GM19035 (cell line): ENCODE measurements around the gene TMPRSS12.
"Not testable (repeated sequence)": the region's sequence is repeated elsewhere in the genome, so short reads cannot be mapped to it uniquely, and the experiment has no call there.

ENCODE experiments used
- ATAC-seq: cut with Tn5 transposase; IDR thresholded peaks from one replicate; pipeline ENCODE4 v1.9.1; 2021; ENCODE audit not compliant: unreplicated experiment

Gene TMPRSS12

GRCh38 chr12:50925920-50926319, 83.2 kb downstream of the TMPRSS12 start:
- ATAC-seq: no peak

GRCh38 chr12:50926415-50926814, 83.7 kb downstream of the TMPRSS12 start:
- ATAC-seq: no peak

GRCh38 chr12:50926932-50927331, 84.2 kb downstream of the TMPRSS12 start:
- not testable (repeated sequence) for ATAC-seq

GRCh38 chr12:50927356-50927755, 84.6 kb downstream of the TMPRSS12 start:
- no peak for ATAC-seq

- ATAC-seq: no peak
Observed at GRCh38 chr12:50927766-50928224, 85.1 kb downstream of the TMPRSS12 start.

GRCh38 chr12:50928392-50928791, 85.7 kb downstream of the TMPRSS12 start:
- no peak for ATAC-seq

- no peak for ATAC-seq
Observed at GRCh38 chr12:50929831-50930230, 87.1 kb downstream of the TMPRSS12 start.

- not testable (repeated sequence) for ATAC-seq
Observed at GRCh38 chr12:50930477-50930876, 87.8 kb downstream of the TMPRSS12 start.

- ATAC-seq: no peak
Observed at GRCh38 chr12:50932787-50933280, 90.1 kb downstream of the TMPRSS12 start.

GRCh38 chr12:50933459-50934124, 90.9 kb downstream of the TMPRSS12 start:
- ATAC-seq: no peak

GRCh38 chr12:50934371-50934851, 91.7 kb downstream of the TMPRSS12 start:
- ATAC-seq: no peak

- no peak for ATAC-seq
Observed at GRCh38 chr12:50934981-50935807, 92.5 kb downstream of the TMPRSS12 start.

- no peak for ATAC-seq
Observed at GRCh38 chr12:50936821-50937530, 94.2 kb downstream of the TMPRSS12 start.
